Endothelial cell of umbilical vein (primary cell): ENCODE data around the gene PRAMEF12. TPM values are rescaled to one million over a fixed set of nuclear protein-coding genes. Genes with fewer than 3 reads are reported as not detected.

Source experiments
- BruUV-seq: library from RNA; stranded (reverse); fragments of 400-500 nt; replicated peaks from 2 replicates; lab custom pipeline; 2021; lab: Mats Ljungman, UMichigan
- CTCF ChIA-PET: fragments of 300-600, 350-600 bp; sonication (Branson Sonifier 250); formaldehyde crosslinking; loops from one replicate; lab custom pipeline; 2021; ENCODE audit warnings: antibody characterized with exemption, inconsistent platforms; lab: Charles Lee
- POLR2A ChIA-PET: fragments of 300-600, 350-600 bp; sonication (Branson Sonifier 250); formaldehyde crosslinking; loops from one replicate; lab custom pipeline; 2021; ENCODE audit warnings: antibody characterized with exemption, inconsistent platforms; lab: Charles Lee
- DNase-seq: peaks from one replicate; pipeline ENCODE4 v3.0.0-alpha.2; 2011; ENCODE audit warnings: low read depth, low spot score
- FAIRE-seq: peaks from 2 replicates; lab custom pipeline; 2011; peaks lifted over from hg19 to GRCh38; lab: Jason Lieb, UNC
- H2AFZ ChIP-seq: 2 replicates; pipeline ENCODE4 v1.6.0; 2012; ENCODE audit warnings: low read depth, low read length, control low read depth, inconsistent platforms
- H3K27ac ChIP-seq: 2 replicates; pipeline ENCODE4 v1.5.1; 2011; ENCODE audit warnings: low read depth, mild to moderate bottlenecking, control low read depth, low read length, moderate library complexity; ENCODE audit not compliant: insufficient read depth
- H3K27me3 ChIP-seq, 2 experiments: 2 replicates each; pipeline versions ENCODE4 v1.6.0 to v1.6.1; 2011; ENCODE audit warnings: low read length in 2 of 2, mixed read lengths in 1 of 2; ENCODE audit not compliant: control insufficient read depth in 2 of 2, insufficient read depth in 2 of 2
- H3K36me3 ChIP-seq, 2 experiments: 2 replicates in 1 of 2; 3 replicates in 1 of 2; pipeline ENCODE4 v1.5.1; 2011; ENCODE audit warnings: low read length in 2 of 2, mild to moderate bottlenecking in 1 of 2, moderate library complexity in 1 of 2; ENCODE audit not compliant: control insufficient read depth in 2 of 2, insufficient read depth in 2 of 2; ENCODE audit errors: extremely low read depth in 1 of 2
- H3K4me1 ChIP-seq: 3 replicates; pipeline ENCODE4 v1.5.1; 2011; ENCODE audit warnings: mild to moderate bottlenecking, low read length; ENCODE audit not compliant: control insufficient read depth, insufficient read depth; ENCODE audit errors: extremely low read depth
- H3K4me2 ChIP-seq: 2 replicates; pipeline ENCODE4 v1.6.1; 2011; ENCODE audit warnings: low read length, control low read depth, mixed read lengths; ENCODE audit not compliant: insufficient read depth
- H3K4me3 ChIP-seq, 3 experiments: fragments of 200-600 bp in 1 of 3; sonication (generic), shearing (Covaris generic) in 1 of 3; replicated peaks in 1 of 3; 2 replicates each; pipeline ENCODE4 v1.5.1; 2011 to 2016; ENCODE audit warnings: control low read depth in 3 of 3, low read length in 3 of 3, mild to moderate bottlenecking in 2 of 3, inconsistent platforms in 1 of 3, low read depth in 1 of 3, moderate library complexity in 1 of 3; ENCODE audit not compliant: insufficient read depth in 1 of 3
- H3K79me2 ChIP-seq: 2 replicates; pipeline ENCODE4 v1.6.0; 2012; ENCODE audit warnings: low read length, inconsistent platforms; ENCODE audit not compliant: control insufficient read depth, insufficient read depth
- H3K9ac ChIP-seq: replicated peaks from 2 replicates; pipeline ENCODE3; 2011; ENCODE audit warnings: low read length, control low read depth; ENCODE audit not compliant: insufficient read depth; ENCODE audit errors: extremely low read depth
- H3K9me1 ChIP-seq: replicated peaks from 3 replicates; pipeline ENCODE4 v1.6.0; 2011; ENCODE audit warnings: mild to moderate bottlenecking, low read length; ENCODE audit not compliant: control insufficient read depth, insufficient read depth; ENCODE audit errors: extremely low read depth
- H3K9me3 ChIP-seq: replicated peaks from 2 replicates; pipeline ENCODE4 v1.5.1; 2012; ENCODE audit warnings: low read length, inconsistent platforms; ENCODE audit not compliant: control insufficient read depth, insufficient read depth
- H4K20me1 ChIP-seq: replicated peaks from 2 replicates; pipeline ENCODE3; 2011; ENCODE audit warnings: mild to moderate bottlenecking, low read length; ENCODE audit not compliant: control insufficient read depth, insufficient read depth; ENCODE audit errors: extremely low read depth
- EZH2 ChIP-seq: IDR thresholded peaks from 2 replicates; pipeline ENCODE4 v1.6.1; 2012; ENCODE audit warnings: borderline replicate concordance, low read depth, mild to moderate bottlenecking, moderate library complexity, low read length, inconsistent platforms; ENCODE audit not compliant: severe bottlenecking
- FOS ChIP-seq: IDR thresholded peaks from 2 replicates; pipeline ENCODE4 v1.6.1; 2011; ENCODE audit warnings: mild to moderate bottlenecking, low read length, moderate library complexity, borderline replicate concordance; ENCODE audit not compliant: insufficient read depth
- GATA2 ChIP-seq: IDR thresholded peaks from 2 replicates; pipeline ENCODE4 v1.7.0; 2011; ENCODE audit warnings: low read depth, mild to moderate bottlenecking, moderate library complexity, mixed read lengths, low read length; ENCODE audit not compliant: insufficient read length, insufficient read depth
- JUN ChIP-seq: IDR thresholded peaks from 2 replicates; pipeline ENCODE4 v1.6.1; 2011; ENCODE audit warnings: borderline replicate concordance, low read depth; ENCODE audit not compliant: insufficient read length, insufficient read depth
- MYC ChIP-seq: IDR thresholded peaks from one replicate; pipeline ENCODE4 v1.6.1; 2011; ENCODE audit warnings: mild to moderate bottlenecking, low read depth, low read length
- POLR2A ChIP-seq: IDR thresholded peaks from 2 replicates; pipeline ENCODE4 v1.6.1; 2012; ENCODE audit warnings: low read depth, mild to moderate bottlenecking, control low read depth, low read length
- POLR2AphosphoS5 ChIP-seq: IDR thresholded peaks from 2 replicates; pipeline ENCODE4 v1.6.1; 2012; ENCODE audit warnings: low read depth, mild to moderate bottlenecking, control low read depth, low read length, moderate library complexity; ENCODE audit not compliant: insufficient read depth
- dilution Hi-C: fragments of 300-500 bp; cut with MboI; formaldehyde crosslinking; loops from one replicate; pipeline ENCODE4 v1.15.0; 2019; ENCODE audit warnings: low sequenced_read_pairs; ENCODE audit not compliant: extremely low pct_ligation_motif_present
- intact Hi-C: fragments of 100-400 bp; cut with micrococcal nuclease; formaldehyde crosslinking; loops from one replicate; pipeline ENCODE4 v1.10.0; 2022
- polyA plus RNA-seq, 4 experiments: library from polyadenylated mRNA; depleted of rRNA in 3 of 4; stranded (reverse) in 3 of 4; unstranded in 1 of 4; fragments of >200 nt; gene quantifications; 2 replicates each; pipeline versions ENCODE4 v1.2.1 to v1.2.3, GENCODE V29; 2011 to 2012; ENCODE audit warnings: missing spikeins in 1 of 4
- total RNA-seq: library from RNA; stranded (reverse); gene quantifications from 2 replicates; pipeline ENCODE4 v1.2.3, GENCODE V29; 2021
- TF ChIP-seq, protein P1 (sequence below), 2 donors: IDR thresholded peaks; 1 replicate in 1 of 2; 2 replicates in 1 of 2; pipeline ENCODE4 v1.5.1; 2011; ENCODE audit warnings: low read length in 2 of 2, mild to moderate bottlenecking in 2 of 2, moderate library complexity in 2 of 2, control low read depth in 1 of 2, inconsistent platforms in 1 of 2, low read depth in 1 of 2; ENCODE audit not compliant: insufficient read depth in 1 of 2; ENCODE audit errors: extremely low read depth in 1 of 2
- TF ChIP-seq, protein P2 (sequence below): IDR thresholded peaks from 2 replicates; pipeline ENCODE4 v1.6.1; 2011; ENCODE audit not compliant: insufficient read depth, insufficient read length

Gene PRAMEF12
- total and polyA plus RNA-seq, 2 donors (not counting 3 experiments of a cell fraction or from before 2014, with no cell fraction given), result not detected

DNA sequence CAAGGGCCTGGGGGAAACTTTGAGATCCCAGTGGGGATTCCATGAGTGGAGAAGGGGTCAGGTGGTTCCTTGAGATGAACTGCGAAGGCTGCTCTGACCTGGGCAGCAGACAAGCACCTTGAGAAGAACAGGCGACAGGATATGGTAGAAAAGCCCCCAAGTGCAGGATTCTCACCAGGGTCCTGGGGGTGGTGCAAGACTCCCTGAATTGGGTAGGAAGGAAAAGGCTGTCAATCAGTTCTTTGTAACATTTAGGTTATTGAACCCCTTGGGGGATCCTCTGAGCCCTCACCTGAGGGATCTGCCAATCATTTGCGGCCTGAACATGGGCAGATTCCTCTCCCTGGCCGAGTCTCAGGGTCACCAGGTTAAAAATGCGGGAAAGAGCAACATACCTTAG is 2.4 kb upstream of the PRAMEF12 start:
- H4K20me1 ChIP-seq, result no peaks in the 10 kb centered on the region
- no peaks in the 10 kb centered on the region for H3K36me3 ChIP-seq
- no peak overlapping the region for H3K9ac ChIP-seq
- H3K9me3 ChIP-seq, result no peaks in the 10 kb centered on the region
- DNase-seq (no peak), FAIRE-seq (no peak)
- ChIA-PET POLR2A (no interaction called here), CTCF (no interaction called here)
- no peaks in the 10 kb centered on the region for H3K9me1 ChIP-seq
- no peaks in the 10 kb centered on the region for H3K79me2 ChIP-seq
- dilution Hi-C loops, result no loop called here
- no peak overlapping the region for H3K4me2 ChIP-seq
- no TSS peak for BruUV-seq
- H2AFZ ChIP-seq, result no peak overlapping the region
- H3K4me1 ChIP-seq, result no peaks in the 10 kb centered on the region
- TF ChIP-seq, protein P1, sequence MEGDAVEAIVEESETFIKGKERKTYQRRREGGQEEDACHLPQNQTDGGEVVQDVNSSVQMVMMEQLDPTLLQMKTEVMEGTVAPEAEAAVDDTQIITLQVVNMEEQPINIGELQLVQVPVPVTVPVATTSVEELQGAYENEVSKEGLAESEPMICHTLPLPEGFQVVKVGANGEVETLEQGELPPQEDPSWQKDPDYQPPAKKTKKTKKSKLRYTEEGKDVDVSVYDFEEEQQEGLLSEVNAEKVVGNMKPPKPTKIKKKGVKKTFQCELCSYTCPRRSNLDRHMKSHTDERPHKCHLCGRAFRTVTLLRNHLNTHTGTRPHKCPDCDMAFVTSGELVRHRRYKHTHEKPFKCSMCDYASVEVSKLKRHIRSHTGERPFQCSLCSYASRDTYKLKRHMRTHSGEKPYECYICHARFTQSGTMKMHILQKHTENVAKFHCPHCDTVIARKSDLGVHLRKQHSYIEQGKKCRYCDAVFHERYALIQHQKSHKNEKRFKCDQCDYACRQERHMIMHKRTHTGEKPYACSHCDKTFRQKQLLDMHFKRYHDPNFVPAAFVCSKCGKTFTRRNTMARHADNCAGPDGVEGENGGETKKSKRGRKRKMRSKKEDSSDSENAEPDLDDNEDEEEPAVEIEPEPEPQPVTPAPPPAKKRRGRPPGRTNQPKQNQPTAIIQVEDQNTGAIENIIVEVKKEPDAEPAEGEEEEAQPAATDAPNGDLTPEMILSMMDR (IDR thresholded peaks at IDR 0.05; ENCODE audit: extremely low read depth in 1 of 2, insufficient read depth in 1 of 2, low read depth in 1 of 2, low read length in 2 of 2), result no peak
- TF ChIP-seq GATA2 (no peak), FOS (no peak), POLR2A (no peak), EZH2 (no peak), POLR2AphosphoS5 (no peak), MYC (no peak), JUN (no peak)
- TF ChIP-seq, protein P2, sequence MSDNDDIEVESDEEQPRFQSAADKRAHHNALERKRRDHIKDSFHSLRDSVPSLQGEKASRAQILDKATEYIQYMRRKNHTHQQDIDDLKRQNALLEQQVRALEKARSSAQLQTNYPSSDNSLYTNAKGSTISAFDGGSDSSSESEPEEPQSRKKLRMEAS, result no peak
- H3K27me3 ChIP-seq, result no peaks in the 10 kb centered on the region
- no peak overlapping the region for H3K27ac ChIP-seq
- intact Hi-C loops, result no loop called here
- H3K4me3 ChIP-seq, result no peak overlapping the region
